ENCODE data around the gene IGF2BP3.

Gene IGF2BP3

DNA sequence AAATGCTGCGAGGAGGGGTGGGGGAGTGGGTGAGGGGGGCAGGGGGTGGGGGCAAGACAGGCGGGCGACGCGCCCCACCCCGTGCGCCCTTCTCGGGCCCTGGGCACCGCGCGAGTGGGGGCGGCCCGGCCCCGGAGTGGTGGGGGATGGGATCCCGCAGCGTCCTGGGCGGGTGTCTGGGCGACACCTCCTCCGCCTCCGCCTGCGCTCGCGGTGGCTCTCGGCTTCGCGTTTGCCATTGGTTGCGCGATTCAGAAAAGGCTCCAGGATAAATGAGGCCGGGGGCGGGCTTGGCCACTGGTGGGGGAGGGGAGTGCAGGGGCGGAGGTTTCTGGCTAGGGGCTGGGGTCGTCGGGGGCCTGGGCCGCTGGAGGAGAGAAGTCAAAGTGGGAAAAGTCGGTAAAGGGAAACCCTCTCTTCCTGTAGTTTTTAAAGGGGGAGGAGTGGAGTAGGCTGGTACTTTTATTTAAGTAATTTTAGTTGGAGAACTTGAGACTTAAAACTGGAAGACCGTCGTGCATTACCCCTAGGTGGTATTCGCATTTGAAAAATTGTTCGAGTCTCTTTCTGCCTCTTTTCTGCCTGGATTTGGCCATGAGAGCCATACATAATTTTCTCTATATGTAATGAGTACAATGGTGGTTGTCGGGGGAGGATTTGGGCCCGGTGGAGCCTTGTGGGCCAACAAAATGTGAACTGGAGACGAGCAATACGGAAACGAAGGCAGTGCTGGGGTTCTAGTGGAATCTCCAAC lies 992 bp upstream of the IGF2BP3 start:
- no peak for DNase-seq

- DNase-seq: no peak
Measured at GRCh38 chr7:23469961-23470250, 385 bp downstream of the IGF2BP3 start.

- DNase-seq: no peak
Measured at GRCh38 chr7:23469150-23469960, 936 bp downstream of the IGF2BP3 start.

DNA sequence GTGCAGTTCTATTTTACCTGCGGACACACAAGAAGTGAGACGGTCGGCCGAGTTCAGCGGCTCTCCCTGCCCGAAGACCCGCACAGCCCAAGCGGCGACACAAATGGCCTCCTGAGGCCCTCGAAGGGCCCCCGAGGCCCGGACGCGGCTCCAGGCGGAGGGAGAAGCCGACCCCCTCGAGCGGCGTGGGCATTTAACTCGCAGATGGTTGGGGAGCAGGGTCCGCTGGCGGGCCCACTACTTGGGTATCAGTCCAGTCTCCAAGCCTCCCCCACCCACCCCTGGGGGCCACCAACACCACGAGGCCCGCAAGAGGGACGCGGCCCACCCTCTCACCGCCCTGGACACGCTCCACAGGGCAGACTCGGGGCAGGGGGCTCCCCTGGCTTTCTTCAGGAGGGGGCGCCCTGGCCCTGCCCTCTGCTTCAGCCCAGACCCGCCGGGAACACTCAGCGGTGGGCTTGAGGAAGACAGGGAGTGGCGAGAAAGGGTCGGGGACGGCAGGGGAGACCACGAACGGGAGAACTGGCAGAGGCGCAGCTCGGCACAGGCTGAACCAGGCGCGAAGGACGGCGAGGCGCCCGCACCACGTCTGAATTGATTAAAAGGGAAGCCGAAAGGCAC lies 1.7 kb downstream of the IGF2BP3 start:
- DNase-seq: no peak

DNA sequence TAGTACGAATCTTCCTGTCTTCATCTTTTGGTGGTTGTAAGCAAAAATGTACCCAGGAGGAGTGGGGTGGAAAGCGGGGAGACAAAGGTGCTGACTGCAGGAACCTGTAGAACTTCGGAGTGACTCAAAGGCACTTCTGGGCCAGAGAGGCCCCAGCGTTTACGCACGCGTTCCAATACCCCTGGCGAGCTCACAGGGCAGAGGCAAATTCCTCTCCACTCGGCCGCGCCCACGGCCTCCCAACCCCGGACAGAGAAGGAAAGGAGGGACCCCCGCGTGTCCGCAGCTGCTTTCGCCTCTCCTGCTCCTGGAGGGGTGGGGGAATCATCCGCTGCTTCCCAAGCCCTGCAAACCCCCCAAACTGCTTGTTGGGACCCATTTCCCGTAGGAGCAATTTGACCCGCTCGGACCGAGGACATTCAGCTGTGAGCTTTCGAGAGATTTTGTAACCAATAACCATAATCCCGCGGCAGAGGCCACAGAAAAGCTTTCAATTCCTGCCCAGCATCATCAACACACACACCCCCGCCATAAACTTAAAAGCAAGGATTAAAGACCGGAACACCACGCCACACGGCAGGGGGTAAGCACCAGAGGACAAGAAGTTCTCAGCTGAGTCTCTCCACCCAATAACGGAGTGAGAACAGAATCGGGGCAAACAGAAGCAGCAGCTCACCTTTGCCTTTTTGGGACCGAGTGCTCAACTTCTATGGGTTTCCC lies 2.3 kb downstream of the IGF2BP3 start:
- no peak for DNase-seq

GRCh38 chr7:23467291-23467805 lies 2.9 kb downstream of the IGF2BP3 start:
- DNase-seq: no peak

DNA sequence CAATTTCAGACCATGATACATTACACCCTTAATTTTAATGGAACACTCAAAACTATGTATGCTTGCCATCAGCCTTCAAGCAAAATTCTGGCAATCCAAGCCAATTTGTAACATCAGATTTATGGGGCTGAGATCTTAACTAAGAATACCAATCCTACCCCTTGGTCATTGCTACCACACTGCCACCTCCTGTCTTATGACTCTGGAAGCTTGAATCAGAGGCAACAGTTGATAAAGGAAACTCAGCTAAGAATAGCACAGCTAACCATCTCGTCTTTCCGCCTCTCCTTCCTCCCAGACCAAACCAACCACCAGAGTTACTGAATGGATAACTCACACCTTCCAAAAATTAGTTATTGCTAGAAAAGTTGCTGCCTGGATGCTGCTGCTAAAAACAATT lies 7.4 kb downstream of the IGF2BP3 start:
- DNase-seq: no peak

GRCh38 chr7:23458044-23458443 lies 12.2 kb downstream of the IGF2BP3 start:
- DNase-seq: no peak

DNA sequence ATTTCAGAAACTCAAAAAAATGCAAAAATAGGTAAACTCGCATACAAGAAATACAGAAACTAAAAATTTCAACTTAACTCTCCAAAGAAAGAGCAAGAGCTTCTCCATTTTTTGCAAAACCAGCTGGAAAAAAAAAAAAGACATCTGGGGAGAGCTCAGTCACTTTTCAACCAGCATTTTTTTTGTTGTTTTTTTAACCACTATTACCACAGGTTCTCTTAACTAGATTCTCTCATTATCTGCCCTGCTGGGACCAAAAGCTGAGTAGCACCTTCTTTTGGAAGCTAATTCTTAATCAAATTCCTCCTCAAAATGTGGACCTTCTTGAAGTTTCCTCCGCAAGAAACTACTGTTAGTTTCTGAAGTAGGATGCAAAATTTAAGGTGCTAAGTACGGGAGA lies 14.2 kb downstream of the IGF2BP3 start:
- no peak for DNase-seq

- DNase-seq: no peak
Measured at GRCh38 chr7:23454881-23455526, 15.3 kb downstream of the IGF2BP3 start.

GRCh38 chr7:23450518-23450917 lies 19.8 kb downstream of the IGF2BP3 start:
- DNase-seq: no peak

GRCh38 chr7:23449941-23450340 lies 20.4 kb downstream of the IGF2BP3 start:
- no peak for DNase-seq

GRCh38 chr7:23445326-23445725 lies 25.0 kb downstream of the IGF2BP3 start:
- no peak for DNase-seq

- DNase-seq: no peak
Measured at GRCh38 chr7:23443974-23444373, 26.3 kb downstream of the IGF2BP3 start.

DNA sequence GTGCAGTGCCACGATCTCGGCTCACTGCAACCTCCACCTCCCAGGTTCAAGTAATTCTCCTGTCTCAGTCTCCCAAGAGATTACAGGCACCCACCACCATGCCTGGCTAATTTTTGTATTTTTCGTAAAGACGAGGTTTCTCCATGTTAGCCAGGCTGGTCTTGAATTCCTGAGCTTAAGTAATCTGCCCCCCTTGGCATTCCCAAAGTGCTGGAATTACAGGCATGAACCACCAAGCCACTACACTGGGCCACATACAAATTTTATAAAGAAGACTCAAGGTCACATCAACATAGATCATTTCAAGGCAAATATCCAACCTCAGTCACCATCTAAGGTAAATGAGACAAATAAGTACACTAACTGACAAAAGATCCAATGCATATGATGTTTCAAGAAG lies 32.1 kb downstream of the IGF2BP3 start:
- DNase-seq: no peak

- DNase-seq: no peak
Measured at GRCh38 chr7:23434147-23434917, 36.0 kb downstream of the IGF2BP3 start.

DNA sequence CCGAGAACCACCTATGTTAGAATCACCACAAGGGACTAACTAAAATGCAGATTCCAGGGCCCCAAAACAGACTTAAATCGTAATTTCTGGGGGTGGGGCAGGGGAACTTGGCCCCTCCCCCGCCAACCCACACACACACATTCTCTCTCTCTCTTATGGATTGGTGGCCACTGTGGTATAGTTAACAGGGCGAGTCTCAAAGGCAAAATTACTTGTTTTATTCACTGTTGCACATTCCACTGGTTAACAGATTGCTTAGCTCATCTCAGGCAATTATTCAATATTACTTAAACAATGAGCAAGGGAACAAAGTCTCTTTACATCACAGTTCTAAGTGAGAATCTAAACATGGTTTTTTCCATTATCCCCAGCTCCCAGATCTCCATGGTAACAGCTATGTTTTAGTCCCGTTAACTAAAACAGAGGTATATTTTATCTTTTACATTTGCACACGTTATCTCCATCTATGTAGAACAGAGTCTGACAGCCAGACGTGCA lies 38.5 kb downstream of the IGF2BP3 start:
- no peak for DNase-seq

- no peak for DNase-seq
Measured at GRCh38 chr7:23430893-23431259, 39.4 kb downstream of the IGF2BP3 start.

GRCh38 chr7:23426876-23427275 lies 43.4 kb downstream of the IGF2BP3 start:
- DNase-seq: no peak

DNA sequence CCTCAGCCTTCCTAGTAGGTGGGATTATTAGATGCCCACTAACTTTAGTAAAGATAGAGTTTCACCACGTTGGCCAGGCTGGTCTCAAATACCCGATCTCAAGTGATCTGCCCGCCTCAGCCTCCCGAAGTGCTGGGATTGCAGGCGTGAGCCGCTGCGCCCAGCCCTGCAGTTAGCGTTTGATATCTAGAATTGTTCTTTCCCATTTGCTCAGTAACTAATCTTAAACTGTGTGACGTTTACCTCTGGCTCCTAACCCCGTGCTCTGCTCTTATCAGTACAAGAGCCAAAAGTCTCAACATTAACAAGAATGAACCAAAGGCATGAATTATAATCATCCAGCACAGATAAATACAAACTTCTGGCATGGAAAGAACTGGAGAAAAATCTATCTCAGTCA lies 47.4 kb downstream of the IGF2BP3 start:
- DNase-seq: no peak

DNA sequence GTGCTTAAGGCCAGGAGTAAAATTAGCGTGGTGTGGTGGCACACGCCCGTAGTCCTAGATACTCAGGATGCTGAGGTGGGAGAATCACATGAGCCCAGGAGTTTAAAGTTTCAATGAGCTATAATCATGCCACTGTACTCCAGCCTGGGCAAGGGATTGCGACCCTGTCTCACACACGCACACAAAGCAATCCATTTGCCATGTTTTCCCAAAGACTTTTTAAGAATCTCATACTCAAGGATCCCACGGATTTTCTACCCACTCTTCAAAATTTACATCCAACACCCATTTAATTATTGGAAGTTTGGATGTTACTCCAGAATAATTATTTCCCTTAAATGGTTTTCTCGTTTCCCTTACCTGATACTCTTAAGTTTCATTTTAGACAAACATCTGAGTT lies 47.9 kb downstream of the IGF2BP3 start:
- no peak for DNase-seq

DNA sequence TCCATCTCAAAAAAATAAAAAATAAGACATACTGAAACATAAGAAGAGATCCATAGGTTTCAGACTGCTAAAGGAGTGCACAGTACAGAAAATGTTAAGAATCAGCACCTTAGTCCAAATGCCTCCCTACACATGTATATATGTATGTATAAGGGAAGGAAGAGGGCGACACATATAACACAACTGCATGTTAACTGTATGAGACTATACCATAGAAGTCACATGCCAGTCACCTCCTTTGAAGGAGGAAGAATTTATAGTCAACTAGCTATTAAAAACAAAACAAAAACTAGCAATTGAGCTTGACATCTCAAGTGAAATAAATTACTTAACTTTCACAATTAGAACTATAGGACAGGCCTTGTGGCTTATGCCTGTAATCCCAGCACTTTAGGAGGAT lies 50.4 kb downstream of the IGF2BP3 start:
- DNase-seq: no peak

Measured in KG1 (cell line).